ENCODE results near the gene CYP3A5. TPM values are rescaled to one million over a fixed set of nuclear protein-coding genes. Genes with fewer than 3 reads are reported as not detected.
"Not testable (repeated sequence)": the region's sequence is repeated elsewhere in the genome, so short reads cannot be mapped to it uniquely, and the experiment has no call there.

Gene CYP3A5
- total RNA-seq, 1 experiment from 2014 or later: 3.8 TPM

DNA sequence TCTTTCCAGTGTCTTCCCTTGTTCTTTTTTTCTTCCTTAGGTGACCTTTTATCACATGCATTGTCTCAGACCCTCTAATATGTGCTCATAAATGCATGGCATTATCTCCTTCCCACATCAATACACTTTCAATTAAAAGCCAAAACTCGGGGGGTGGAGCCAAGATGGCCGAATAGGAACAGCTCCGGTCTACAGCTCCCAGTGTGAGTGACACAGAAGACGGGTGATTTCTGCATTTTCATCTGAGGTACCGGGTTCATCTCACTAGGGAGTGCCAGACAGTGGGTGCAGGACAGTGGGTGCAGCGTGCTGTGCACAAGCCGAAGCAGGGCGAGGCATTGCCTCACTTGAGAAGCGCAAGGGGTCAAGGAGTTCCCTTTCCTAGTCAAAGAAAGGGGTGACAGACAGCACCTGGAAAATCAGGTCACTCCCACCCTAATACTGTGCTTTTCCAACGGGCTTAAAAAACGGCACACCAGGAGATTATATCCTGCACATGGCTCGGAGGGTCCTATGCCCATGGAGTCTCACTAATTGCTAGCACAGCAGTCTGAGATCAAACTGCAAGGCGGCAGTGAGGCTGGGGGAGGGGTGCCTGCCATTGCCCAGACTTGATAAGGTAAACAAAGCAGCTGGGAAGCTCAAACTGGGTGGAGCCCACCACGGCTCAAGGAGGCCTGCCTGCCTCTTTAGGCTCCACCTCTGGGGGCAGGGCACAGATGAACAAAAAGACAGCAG, 6.2 kb upstream of the CYP3A5 start:
- not testable (repeated sequence) for DNase-seq (ENCODE audit: low spot score)

DNA sequence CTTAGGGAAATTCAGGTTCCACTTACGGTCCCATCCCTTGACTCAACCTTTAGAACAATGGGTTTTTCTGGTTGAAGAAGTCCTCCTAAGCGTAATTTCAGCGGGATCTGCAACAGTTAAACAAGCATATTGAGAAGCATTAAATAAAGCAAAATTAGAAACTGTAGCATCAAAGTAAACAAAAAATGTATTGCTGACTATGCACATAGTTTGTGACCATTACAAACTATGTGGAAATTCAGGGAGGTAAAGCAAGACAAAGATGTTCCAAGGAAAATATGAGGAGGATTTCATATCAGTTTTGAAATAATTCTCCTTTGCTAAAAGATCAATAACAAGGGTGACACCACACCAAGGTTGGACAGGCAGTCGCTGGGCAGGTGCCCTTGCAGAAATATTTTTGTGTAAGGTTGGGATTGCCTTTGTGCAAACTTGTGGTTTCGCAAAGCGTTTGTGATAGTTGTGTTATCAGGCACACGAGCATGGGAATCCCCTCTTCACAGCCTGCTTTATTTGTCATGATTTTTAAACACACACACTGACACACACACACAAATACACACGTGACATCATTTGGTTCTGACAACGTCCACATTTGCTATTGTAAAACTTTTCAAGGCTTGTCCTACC, 5.4 kb upstream of the CYP3A5 start:
- DNase-seq (ENCODE audit: low spot score): no peak

DNA sequence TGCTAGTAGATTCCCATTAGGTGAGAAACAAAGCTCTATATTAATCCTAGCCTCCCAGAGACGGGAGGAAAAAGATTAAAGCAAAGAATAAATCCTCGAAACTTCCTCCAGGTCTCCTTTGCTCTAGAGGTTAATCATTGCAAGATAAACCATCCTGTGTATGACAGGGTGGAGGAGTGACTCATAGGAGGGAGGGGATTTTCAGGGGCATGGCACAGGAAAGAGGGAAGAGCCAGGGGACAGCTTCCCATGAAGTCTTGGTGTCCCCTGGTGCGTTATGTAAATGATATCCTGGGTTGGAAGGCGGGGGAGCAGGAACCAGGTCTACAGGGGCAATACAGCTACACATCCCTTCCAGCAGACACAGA, 780 bp downstream of the CYP3A5 start:
- peak; percentile 87 for DNase-seq (ENCODE audit: low spot score)

DNA sequence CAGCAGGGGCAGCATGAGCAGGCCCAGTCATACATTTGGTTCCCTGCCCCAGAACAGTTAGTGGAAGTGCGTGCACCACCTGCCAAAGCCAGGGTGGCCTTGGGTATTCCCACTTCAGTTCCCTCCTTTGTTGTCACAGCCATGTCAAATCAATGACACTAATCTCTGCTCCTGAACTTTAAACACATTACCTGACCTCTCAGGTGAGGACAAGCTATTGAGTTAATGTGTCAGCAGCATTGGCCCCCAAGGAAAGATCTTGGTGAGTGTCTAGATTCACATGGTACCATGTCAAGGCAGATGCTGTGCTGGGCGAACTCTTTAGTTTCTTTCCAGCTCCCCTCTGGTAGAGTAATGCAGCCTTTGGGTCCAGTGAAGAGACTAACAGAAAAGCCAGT, 2.1 kb downstream of the CYP3A5 start:
- DNase-seq (ENCODE audit: low spot score): no peak

DNA sequence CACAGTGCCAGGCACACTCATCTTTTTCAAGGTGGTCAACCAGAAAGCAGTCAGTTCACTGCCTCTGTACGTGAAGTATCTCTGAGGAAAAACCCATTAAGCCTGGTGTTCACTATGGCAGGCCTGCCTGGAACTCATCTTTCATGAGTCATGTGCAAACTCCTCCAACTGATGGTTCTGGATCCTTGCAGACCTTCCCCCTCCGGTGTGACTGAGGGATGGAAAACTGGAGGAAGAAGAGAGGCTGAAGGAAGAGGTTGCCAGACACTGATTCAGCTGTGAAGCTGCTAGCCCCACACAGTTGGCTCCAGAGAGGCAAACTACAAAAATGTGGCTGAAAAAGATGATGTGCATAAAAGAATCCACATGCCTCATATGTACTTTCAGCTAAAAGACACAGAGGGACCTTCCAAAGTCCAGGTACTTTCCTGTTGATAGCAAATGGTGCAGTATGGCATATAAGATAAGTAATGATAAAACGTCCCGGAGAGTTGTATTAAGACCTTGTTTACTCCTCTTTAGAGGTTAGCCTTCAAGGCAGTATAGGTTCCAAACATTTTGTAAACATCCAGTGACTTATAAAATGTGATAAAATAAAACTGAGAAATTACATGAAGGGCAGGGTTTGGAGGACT, 2.7 kb downstream of the CYP3A5 start:
- DNase-seq (ENCODE audit: low spot score): no peak

GRCh38 chr7:99674995-99675742, 4.6 kb downstream of the CYP3A5 start:
- DNase-seq (ENCODE audit: low spot score): no peak

- no peak for DNase-seq (ENCODE audit: low spot score)
Measured at GRCh38 chr7:99672573-99672972, 7.2 kb downstream of the CYP3A5 start.

DNA sequence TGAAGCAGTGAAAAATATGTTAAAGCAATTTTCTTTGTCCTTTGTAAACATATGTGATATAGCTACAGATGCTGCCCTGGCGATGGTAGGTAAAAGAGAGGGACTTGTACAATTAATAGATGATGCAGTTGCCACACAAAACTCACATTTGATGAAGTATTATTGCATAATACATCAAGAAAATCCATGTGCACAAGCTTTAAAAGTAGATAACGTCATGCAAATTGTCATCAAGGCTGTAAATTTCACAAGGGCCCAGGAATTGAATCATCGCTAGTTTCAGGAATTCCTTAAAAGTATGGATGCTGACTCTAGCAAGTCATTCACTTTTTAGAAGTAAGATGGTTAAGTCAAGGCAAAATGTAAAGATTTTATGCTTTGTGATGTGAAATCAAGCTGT, 10.0 kb downstream of the CYP3A5 start:
- DNase-seq (ENCODE audit: low spot score): no peak

GRCh38 chr7:99668541-99668940, 11.3 kb downstream of the CYP3A5 start:
- no peak for DNase-seq (ENCODE audit: low spot score)

- DNase-seq (ENCODE audit: low spot score): no peak
Measured at GRCh38 chr7:99667179-99667578, 12.6 kb downstream of the CYP3A5 start.

- DNase-seq (ENCODE audit: low spot score): no peak
Measured at GRCh38 chr7:99666013-99666395, 13.8 kb downstream of the CYP3A5 start.

DNA sequence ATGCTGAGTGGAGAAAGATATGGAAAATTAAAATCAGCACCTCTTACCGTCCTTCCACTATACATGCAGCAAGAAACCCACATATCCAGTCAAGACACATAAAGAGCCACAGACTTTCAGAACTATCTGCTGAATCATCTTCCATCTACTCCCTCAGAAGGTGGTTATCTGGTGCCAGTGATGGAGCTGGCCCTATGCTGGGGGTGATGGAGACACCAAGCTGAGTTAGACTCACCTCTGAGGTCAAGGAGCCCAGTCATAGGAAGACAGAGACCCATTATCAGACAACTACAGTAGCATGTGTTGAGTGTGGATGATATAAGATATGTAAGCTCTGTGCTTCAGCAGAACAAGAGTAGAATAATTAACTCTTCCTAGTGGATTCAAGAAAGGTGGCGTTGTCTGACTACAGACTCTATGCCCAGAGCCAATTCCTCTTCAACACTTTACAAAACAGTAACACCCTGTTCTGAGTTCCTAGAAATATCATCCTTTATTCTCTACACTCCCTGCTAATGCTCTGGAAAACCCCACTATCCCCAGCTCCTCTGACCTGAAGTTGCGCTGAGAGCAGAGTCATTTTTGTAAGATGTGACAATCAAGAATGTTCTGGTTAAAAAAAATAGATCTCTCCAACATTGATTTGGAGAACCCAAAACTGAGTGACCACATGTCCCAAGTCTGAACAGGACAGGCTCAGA, 14.3 kb downstream of the CYP3A5 start:
- DNase-seq (ENCODE audit: low spot score): no peak

- DNase-seq (ENCODE audit: low spot score): not testable (repeated sequence)
Measured at GRCh38 chr7:99657879-99658278, 21.9 kb downstream of the CYP3A5 start.

DNA sequence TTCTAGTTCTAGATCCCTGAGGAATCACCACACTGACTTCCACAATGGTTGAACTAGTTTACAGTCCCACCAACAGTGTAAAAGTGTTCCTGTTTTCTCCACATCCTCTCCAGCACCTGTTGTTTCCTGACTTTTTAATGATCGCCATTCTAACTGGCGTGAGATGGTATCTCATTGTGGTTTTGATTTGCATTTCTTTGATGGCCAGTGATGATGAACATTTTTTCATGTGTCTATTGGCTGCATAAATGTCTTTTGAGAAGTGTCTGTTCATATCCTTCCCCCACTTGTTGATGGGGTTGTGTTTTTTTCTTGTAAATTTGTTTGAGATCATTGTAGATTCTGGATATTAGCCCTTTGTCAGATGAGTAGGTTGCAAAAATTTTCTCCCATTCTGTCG, 25.2 kb downstream of the CYP3A5 start:
- not testable (repeated sequence) for DNase-seq (ENCODE audit: low spot score)

GRCh38 chr7:99653754-99654153, 26.0 kb downstream of the CYP3A5 start:
- DNase-seq (ENCODE audit: low spot score): no peak

- not testable (repeated sequence) for DNase-seq (ENCODE audit: low spot score)
Measured at GRCh38 chr7:99653269-99653668, 26.5 kb downstream of the CYP3A5 start.

DNA sequence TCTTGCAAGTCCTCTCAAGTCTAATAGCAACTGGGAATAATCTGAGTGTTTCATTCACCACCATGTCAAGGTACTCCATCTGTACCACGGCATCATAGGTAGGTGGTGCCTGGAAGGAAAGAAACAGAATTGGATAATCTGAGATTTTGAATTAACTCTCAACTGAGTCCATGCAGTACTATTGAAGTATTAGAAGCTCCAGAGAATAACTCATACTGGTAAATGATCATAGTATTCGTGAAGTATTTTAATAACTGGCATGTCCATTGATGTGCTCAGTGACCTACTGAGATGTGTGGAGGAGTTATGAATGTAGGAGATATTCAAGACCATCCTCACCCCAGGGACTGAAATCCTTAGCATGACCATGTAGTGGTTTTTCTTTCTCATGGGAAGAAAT, 27.1 kb downstream of the CYP3A5 start:
- DNase-seq (ENCODE audit: low spot score): no peak

GRCh38 chr7:99651290-99651689, 28.5 kb downstream of the CYP3A5 start:
- DNase-seq (ENCODE audit: low spot score): no peak

DNA sequence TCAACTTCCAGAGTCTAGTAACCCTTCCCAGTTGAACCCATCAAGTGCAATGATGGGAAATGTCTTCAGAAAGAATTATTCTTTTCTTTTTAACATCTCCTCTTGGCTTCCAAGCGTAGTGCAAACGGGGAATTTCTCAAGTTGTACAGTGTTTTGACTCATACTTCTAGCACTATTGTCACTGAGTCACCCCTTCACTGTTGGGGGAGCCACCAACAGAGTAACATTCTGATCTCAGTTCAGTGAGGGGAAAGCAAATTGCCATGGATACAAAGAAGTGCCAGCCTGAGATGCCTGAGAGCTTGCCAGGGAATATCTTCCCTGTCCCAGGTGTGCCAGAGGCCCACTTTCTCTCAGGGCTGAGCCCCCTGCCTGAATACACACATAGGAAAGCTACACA, 31.0 kb downstream of the CYP3A5 start:
- DNase-seq (ENCODE audit: low spot score): no peak

- DNase-seq (ENCODE audit: low spot score): no peak
Measured at GRCh38 chr7:99645590-99645989, 34.2 kb downstream of the CYP3A5 start.

GRCh38 chr7:99644431-99644830, 35.4 kb downstream of the CYP3A5 start:
- no peak for DNase-seq (ENCODE audit: low spot score)

GRCh38 chr7:99643464-99643863, 36.3 kb downstream of the CYP3A5 start:
- DNase-seq (ENCODE audit: low spot score): no peak
